AG04450 (cell line): ENCODE data around the gene CCDC88B. TPM values are rescaled to one million over a fixed set of nuclear protein-coding genes. Genes with fewer than 3 reads are reported as not detected.

Experiments used
- CTCF ChIA-PET: fragments of 300-600, 350-600 bp; formaldehyde crosslinking; extraction: SDS; loops from one replicate; lab custom pipeline; 2022; ENCODE audit warnings: antibody characterized with exemption, inconsistent platforms; lab: Charles Lee
- POLR2A ChIA-PET: fragments of 350-600 bp; formaldehyde crosslinking; extraction: SDS; loops from one replicate; lab custom pipeline; 2021; ENCODE audit warnings: antibody characterized with exemption, inconsistent platforms; lab: Yijun Ruan, JAX
- DNase-seq: peaks from one replicate; pipeline ENCODE4 v3.0.0-alpha.2; 2011; ENCODE audit warnings: low read depth, low spot score
- H3K27ac ChIP-seq: one replicate; pipeline ENCODE4 v1.5.1; 2012; ENCODE audit warnings: low read depth, low read length, control low read depth
- H3K27me3 ChIP-seq: one replicate; pipeline ENCODE4 v1.6.0; 2012; ENCODE audit warnings: low read length; ENCODE audit not compliant: control insufficient read depth, insufficient read depth
- H3K4me3 ChIP-seq: 2 replicates; pipeline ENCODE4 v1.5.1; 2011; ENCODE audit warnings: mild to moderate bottlenecking, low read depth, low read length, control low read depth
- H3K9me3 ChIP-seq: 2 replicates; pipeline ENCODE4 v1.5.1; 2012; ENCODE audit warnings: low read length; ENCODE audit not compliant: control insufficient read depth, insufficient read depth
- CTCF ChIP-seq: IDR thresholded peaks from 2 replicates; pipeline ENCODE4 v1.5.1; 2011; ENCODE audit warnings: low read depth, low read length, control low read depth, inconsistent platforms
- polyA plus RNA-seq: library from polyadenylated mRNA; depleted of rRNA; stranded (reverse); fragments of >200 nt; gene quantifications from 2 replicates; pipeline ENCODE4 v1.2.3, GENCODE V29; 2011

The CCDC88B gene
- polyA plus RNA-seq, 1 experiment: 1.4 TPM

- CTCF ChIA-PET: interaction anchor here (0.7 to 1.7 kb wide), 3 partner anchors 17 to 85 kb away, joined by 4 to 6 read pairs (median 4); no protein-coding TSS in a partner anchor
- Histone ChIP-seq H3K4me3 (peak overlapping the region; percentile 92), H3K9me3 (no peaks in the 10 kb centered on the region; the same call in 1 of the 2 replicates), H3K27ac (no peak overlapping the region), H3K27me3 (no peaks in the 10 kb centered on the region)
- POLR2A ChIA-PET: no interaction called here
- no peak for TF ChIP-seq CTCF
- DNase-seq: no peak
Measured at GRCh38 chr11:64359712-64360445, 19.9 kb downstream of the CCDC88B start.

- ChIA-PET CTCF (interaction anchor here (1.7 kb wide), 1 partner anchor 18 kb away, joined by 6 read pairs; no protein-coding TSS in a partner anchor), POLR2A (no interaction called here)
- Histone ChIP-seq H3K4me3 (peak overlapping the region; percentile 92; the same call in 1 of the 2 replicates), H3K27me3 (no peaks in the 10 kb centered on the region), H3K9me3 (no peaks in the 10 kb centered on the region; the same call in 1 of the 2 replicates), H3K27ac (no peak overlapping the region)
- no peak for TF ChIP-seq CTCF
- no peak for DNase-seq
Measured at GRCh38 chr11:64360448-64360921, 20.5 kb downstream of the CCDC88B start.

GRCh38 chr11:64361659-64362058 is 21.7 kb downstream of the CCDC88B start:
- TF ChIP-seq CTCF: no peak
- DNase-seq: no peak
- peak overlapping the region; percentile 21 for H3K27ac ChIP-seq
- no peak overlapping the region for H3K4me3 ChIP-seq
- H3K9me3 ChIP-seq: no peaks in the 10 kb centered on the region; the same call in 1 of the 2 replicates
- ChIA-PET CTCF (interaction anchor here (1.7 kb wide), 1 partner anchor 19 kb away, joined by 6 read pairs; no protein-coding TSS in a partner anchor), POLR2A (no interaction called here)
- H3K27me3 ChIP-seq: no peaks in the 10 kb centered on the region

GRCh38 chr11:64362339-64362738 is 22.3 kb downstream of the CCDC88B start:
- no peak overlapping the region for H3K27ac ChIP-seq
- DNase-seq: no peak
- H3K27me3 ChIP-seq: no peaks in the 10 kb centered on the region
- no peak for TF ChIP-seq CTCF
- ChIA-PET POLR2A (no interaction called here), CTCF (no interaction called here)
- H3K9me3 ChIP-seq: no peaks in the 10 kb centered on the region; the same call in 1 of the 2 replicates
- H3K4me3 ChIP-seq: no peak overlapping the region

GRCh38 chr11:64364435-64364834 is 24.4 kb downstream of the CCDC88B start:
- TF ChIP-seq CTCF: no peak
- H3K4me3 ChIP-seq: no peak overlapping the region
- CTCF ChIA-PET: interaction anchor here (1.9 kb wide), 1 partner anchor 9 kb away, joined by 9 read pairs; no protein-coding TSS in a partner anchor
- POLR2A ChIA-PET: no interaction called here
- no peak overlapping the region for H3K27ac ChIP-seq
- no peak for DNase-seq
- peaks cover 10% of the 10 kb centered on the region; the same call in 1 of the 2 replicates for H3K9me3 ChIP-seq
- H3K27me3 ChIP-seq: no peaks in the 10 kb centered on the region
